ENCODE results near the gene CMSS1. TPM values are rescaled to one million over a fixed set of nuclear protein-coding genes. Genes with fewer than 3 reads are reported as not detected.

The CMSS1 gene
- total RNA-seq, 1 donor from 2014 or later: 34.8 TPM

DNA sequence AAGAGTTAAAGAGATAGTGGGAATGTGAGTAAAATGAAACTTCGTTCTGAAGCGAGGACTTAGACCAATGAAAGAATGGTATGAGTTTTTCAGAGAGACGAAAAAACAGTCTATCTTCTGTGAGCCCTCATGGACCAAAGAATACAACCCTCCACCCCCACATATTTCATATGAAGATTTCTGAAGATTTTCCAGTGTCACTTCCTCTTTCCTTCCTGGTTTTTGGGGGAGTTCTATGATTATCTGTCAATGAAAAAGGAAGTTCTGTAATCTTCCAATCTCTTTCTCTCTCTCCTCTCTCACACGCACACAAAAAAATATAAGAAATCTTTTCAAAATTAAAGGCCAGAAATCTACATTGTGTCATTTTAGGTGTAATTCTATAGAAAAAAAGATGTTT lies 27.7 kb downstream of the CMSS1 start:
- TF ChIP-seq, protein P1, sequence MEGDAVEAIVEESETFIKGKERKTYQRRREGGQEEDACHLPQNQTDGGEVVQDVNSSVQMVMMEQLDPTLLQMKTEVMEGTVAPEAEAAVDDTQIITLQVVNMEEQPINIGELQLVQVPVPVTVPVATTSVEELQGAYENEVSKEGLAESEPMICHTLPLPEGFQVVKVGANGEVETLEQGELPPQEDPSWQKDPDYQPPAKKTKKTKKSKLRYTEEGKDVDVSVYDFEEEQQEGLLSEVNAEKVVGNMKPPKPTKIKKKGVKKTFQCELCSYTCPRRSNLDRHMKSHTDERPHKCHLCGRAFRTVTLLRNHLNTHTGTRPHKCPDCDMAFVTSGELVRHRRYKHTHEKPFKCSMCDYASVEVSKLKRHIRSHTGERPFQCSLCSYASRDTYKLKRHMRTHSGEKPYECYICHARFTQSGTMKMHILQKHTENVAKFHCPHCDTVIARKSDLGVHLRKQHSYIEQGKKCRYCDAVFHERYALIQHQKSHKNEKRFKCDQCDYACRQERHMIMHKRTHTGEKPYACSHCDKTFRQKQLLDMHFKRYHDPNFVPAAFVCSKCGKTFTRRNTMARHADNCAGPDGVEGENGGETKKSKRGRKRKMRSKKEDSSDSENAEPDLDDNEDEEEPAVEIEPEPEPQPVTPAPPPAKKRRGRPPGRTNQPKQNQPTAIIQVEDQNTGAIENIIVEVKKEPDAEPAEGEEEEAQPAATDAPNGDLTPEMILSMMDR (IDR thresholded peaks at IDR 0.05; ENCODE audit: borderline replicate concordance): no peak
- peaks cover 21% of the 10 kb centered on the region for H3K36me3 ChIP-seq
- peaks cover 11% of the 10 kb centered on the region for H3K9me3 ChIP-seq (replicated peaks)
- intact Hi-C loops (cut with micrococcal nuclease): loop anchor here (10.0 kb wide), 1 partner anchor 99 kb away; no protein-coding TSS in a partner anchor
- H3K27me3 ChIP-seq (ENCODE audit: low read depth): no peaks in the 10 kb centered on the region
- H3K27ac ChIP-seq (replicated peaks): peak overlapping the region; percentile 75
- no peak for DNase-seq
- peak overlapping the region; percentile 10 for H3K4me3 ChIP-seq
- H3K4me1 ChIP-seq: peaks cover 73% of the 10 kb centered on the region

DNA sequence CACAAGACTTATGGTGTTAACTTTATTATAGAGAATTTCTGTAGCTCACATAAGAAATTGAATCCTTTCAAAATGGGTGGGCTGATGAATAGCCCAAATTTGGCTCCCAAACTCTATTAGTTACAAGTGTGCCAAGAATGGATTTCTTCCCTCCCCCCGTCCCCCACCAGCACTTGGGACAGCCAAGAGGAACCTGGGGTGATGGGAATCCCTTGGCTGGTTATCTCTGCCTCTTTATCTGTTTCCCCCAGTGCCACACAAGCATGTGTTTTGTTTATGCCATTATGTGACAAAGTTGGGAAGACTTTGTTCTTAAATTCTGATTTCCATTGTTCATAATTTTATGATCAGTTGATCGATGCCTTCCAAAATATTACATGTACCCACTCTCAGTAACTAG lies 28.3 kb downstream of the CMSS1 start:
- Histone ChIP-seq H3K27ac (replicated peaks) (peak overlapping the region; percentile 75), H3K4me1 (peaks cover 77% of the 10 kb centered on the region), H3K27me3 (ENCODE audit: low read depth) (no peaks in the 10 kb centered on the region), H3K4me3 (no peak overlapping the region), H3K9me3 (replicated peaks) (peaks cover 11% of the 10 kb centered on the region), H3K36me3 (peaks cover 27% of the 10 kb centered on the region)
- intact Hi-C loops (cut with micrococcal nuclease): loop anchor here (10.0 kb wide), 1 partner anchor 99 kb away; no protein-coding TSS in a partner anchor
- no peak for DNase-seq
- TF ChIP-seq, protein P1 (IDR thresholded peaks at IDR 0.05; ENCODE audit: borderline replicate concordance): no peak

DNA sequence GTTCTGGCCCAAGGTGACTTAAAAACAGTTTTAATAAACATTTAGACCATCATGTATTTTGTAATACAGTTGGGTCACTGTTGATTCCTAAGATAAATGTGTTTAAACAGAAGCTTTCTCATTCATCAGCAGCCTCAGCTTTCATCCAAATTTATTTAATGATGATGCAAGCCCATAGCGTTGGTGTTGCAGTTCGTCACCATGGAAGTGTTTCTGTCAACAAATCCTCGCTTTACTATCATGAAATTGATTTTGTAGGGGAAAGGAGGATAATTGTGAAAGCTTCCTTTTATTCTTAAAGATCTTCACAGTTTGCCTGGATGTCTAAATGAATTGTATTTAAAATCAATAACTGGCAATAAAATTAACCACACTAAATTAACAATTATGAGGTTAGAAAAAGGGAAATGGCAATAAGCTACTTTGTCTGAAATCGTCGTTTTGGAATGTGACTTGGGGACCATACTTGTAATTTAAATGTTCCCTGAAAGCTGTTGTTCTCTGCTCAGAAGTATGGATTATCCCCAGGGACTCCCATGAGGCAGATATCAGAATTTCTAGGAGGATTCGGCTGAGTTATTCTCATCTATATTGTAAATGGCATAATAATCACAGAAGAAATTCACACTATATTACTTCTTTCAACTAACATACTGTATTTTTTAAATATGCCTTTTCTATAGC lies 29.0 kb downstream of the CMSS1 start:
- no peak for DNase-seq
- H3K27me3 ChIP-seq (ENCODE audit: low read depth): no peaks in the 10 kb centered on the region
- H3K36me3 ChIP-seq: peaks cover 32% of the 10 kb centered on the region
- peak overlapping the region; percentile 75 for H3K27ac ChIP-seq (replicated peaks)
- no peak overlapping the region for H3K4me3 ChIP-seq
- intact Hi-C loops (cut with micrococcal nuclease): loop anchor here (10.0 kb wide), 1 partner anchor 98 kb away; no protein-coding TSS in a partner anchor
- H3K9me3 ChIP-seq (replicated peaks): peaks cover 11% of the 10 kb centered on the region
- peaks cover 77% of the 10 kb centered on the region for H3K4me1 ChIP-seq
- TF ChIP-seq, protein P1 (IDR thresholded peaks at IDR 0.05; ENCODE audit: borderline replicate concordance): no peak

- peaks cover 82% of the 10 kb centered on the region for H3K4me1 ChIP-seq
- H3K36me3 ChIP-seq: peaks cover 34% of the 10 kb centered on the region
- TF ChIP-seq, protein P1 (IDR thresholded peaks at IDR 0.05; ENCODE audit: borderline replicate concordance): no peak
- intact Hi-C loops (cut with micrococcal nuclease): loop anchor here (10.0 kb wide), 1 partner anchor 96 kb away; no protein-coding TSS in a partner anchor
- H3K9me3 ChIP-seq (replicated peaks): peaks cover 11% of the 10 kb centered on the region
- no peaks in the 10 kb centered on the region for H3K27me3 ChIP-seq (ENCODE audit: low read depth)
- no peak overlapping the region for H3K4me3 ChIP-seq
- DNase-seq: no peak
- peak overlapping the region; percentile 75 for H3K27ac ChIP-seq (replicated peaks)
These were observed 30.8 kb downstream of the CMSS1 start for GRCh38 chr3:99848433-99848832.

- H3K27me3 ChIP-seq (ENCODE audit: low read depth): no peaks in the 10 kb centered on the region
- no peak for DNase-seq
- no peak overlapping the region for H3K27ac ChIP-seq (replicated peaks)
- H3K9me3 ChIP-seq (replicated peaks): peaks cover 11% of the 10 kb centered on the region
- intact Hi-C loops (cut with micrococcal nuclease): no loop called here
- peaks cover 75% of the 10 kb centered on the region for H3K4me1 ChIP-seq
- H3K4me3 ChIP-seq: no peak overlapping the region
- H3K36me3 ChIP-seq: peaks cover 54% of the 10 kb centered on the region
- TF ChIP-seq, protein P1 (IDR thresholded peaks at IDR 0.05; ENCODE audit: borderline replicate concordance): no peak
These were observed 32.9 kb downstream of the CMSS1 start for GRCh38 chr3:99850608-99851007.

All from left ventricle myocardium inferior (tissue), 1 donor.